WERI-Rb-1 (cell line): ENCODE data around the gene EIF4EBP3.
A peak's percentile ranks its signal among the peaks of the same experiment; 100 is the strongest.

ENCODE experiments used
- DNase-seq: peaks from one replicate; pipeline ENCODE4 v3.0.0-alpha.2; 2020
- H3K27ac ChIP-seq: fragments of 250-450 bp; sonication (Bioruptor Pico); 2 replicates; pipeline ENCODE4 v1.5.1; 2020; ENCODE audit warnings: mild to moderate bottlenecking, moderate library complexity
- H3K27me3 ChIP-seq: fragments of 250-450 bp; sonication (Bioruptor Pico); 2 replicates; pipeline ENCODE4 v1.5.1; 2021; ENCODE audit warnings: mild to moderate bottlenecking, low read depth, moderate library complexity; ENCODE audit not compliant: insufficient read depth, severe bottlenecking
- H3K36me3 ChIP-seq: fragments of 250-450 bp; sonication (Bioruptor Pico); 2 replicates; pipeline ENCODE4 v1.5.1; 2020; ENCODE audit warnings: mild to moderate bottlenecking, moderate library complexity
- H3K4me3 ChIP-seq: 2 replicates; pipeline ENCODE4 v1.5.1; 2011; ENCODE audit warnings: low read depth, mild to moderate bottlenecking, control low read depth, low read length
- H3K9me3 ChIP-seq: fragments of 250-450 bp; sonication (Bioruptor Pico); 2 replicates; pipeline ENCODE4 v1.5.1; 2021; ENCODE audit warnings: mild to moderate bottlenecking, moderate library complexity; ENCODE audit not compliant: severe bottlenecking
- TF ChIP-seq, protein P1 (sequence below): IDR thresholded peaks from 2 replicates; pipeline ENCODE4 v1.5.1; 2011; ENCODE audit warnings: low read depth, mild to moderate bottlenecking, control low read depth, inconsistent platforms, low read length

The EIF4EBP3 gene

DNA sequence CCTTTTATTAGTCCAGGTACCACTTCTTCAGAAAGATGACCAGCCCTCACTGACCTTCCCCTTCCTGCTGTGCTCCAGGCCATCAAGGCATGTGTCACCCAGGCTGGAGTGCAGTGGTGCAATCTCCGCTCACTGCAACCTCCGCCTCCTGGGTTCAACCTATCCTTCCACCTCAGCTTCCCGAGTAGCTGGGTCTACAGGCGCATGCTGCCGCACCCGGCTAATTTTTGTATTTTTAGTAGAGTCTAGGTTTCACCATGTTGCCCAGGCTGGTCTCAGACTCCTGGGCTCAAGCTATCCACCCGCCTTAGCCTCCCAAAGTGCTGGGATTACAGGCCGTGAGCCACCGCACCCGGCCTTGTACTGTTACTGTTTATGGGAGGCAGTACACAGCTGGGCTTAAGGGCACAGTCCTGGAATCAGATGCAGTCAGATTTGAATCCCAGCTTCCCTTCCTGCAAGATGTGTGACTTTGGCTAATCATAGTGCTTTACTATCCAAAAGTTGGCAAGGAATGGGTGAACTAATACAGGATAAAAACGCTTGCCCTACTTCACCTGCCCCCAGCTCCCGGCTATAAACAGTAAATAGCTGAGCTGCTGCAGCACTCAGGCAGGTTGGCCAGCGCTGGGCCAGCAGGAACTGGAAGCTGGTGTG, 483 bp upstream of the EIF4EBP3 start:
- Histone ChIP-seq H3K4me3 (peak overlapping the region; percentile 44), H3K27ac (peak overlapping the region; percentile 66)
- DNase-seq: no peak

DNA sequence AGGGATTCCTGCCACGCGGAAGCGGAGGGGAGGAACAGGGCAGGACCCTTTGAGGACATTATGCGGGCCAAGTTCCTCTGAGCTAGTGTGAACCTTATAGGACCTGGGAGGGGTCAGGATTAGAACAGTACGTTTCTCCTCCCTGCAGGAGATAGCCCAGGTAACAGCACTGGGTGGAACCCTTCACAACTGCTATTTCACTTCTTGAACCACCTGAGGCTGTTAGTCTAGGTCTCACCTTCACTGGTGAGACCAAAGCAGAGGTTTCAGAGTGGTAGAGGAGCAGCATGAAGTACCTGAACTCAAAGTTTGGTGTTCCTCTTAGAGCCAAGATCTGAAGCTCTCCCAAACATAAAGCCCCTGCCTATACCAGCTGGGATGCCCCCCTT, 832 bp downstream of the EIF4EBP3 start:
- Histone ChIP-seq H3K9me3 (no peaks in the 10 kb centered on the region), H3K27ac (peak overlapping the region; percentile 66), H3K36me3 (peaks cover 61% of the 10 kb centered on the region), H3K4me3 (peak overlapping the region; percentile 44), H3K27me3 (no peaks in the 10 kb centered on the region)
- TF ChIP-seq, protein P1, sequence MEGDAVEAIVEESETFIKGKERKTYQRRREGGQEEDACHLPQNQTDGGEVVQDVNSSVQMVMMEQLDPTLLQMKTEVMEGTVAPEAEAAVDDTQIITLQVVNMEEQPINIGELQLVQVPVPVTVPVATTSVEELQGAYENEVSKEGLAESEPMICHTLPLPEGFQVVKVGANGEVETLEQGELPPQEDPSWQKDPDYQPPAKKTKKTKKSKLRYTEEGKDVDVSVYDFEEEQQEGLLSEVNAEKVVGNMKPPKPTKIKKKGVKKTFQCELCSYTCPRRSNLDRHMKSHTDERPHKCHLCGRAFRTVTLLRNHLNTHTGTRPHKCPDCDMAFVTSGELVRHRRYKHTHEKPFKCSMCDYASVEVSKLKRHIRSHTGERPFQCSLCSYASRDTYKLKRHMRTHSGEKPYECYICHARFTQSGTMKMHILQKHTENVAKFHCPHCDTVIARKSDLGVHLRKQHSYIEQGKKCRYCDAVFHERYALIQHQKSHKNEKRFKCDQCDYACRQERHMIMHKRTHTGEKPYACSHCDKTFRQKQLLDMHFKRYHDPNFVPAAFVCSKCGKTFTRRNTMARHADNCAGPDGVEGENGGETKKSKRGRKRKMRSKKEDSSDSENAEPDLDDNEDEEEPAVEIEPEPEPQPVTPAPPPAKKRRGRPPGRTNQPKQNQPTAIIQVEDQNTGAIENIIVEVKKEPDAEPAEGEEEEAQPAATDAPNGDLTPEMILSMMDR: no peak
- no peak for DNase-seq

More for the DNA sequence above, 483 bp upstream of the EIF4EBP3 start:
- no peaks in the 10 kb centered on the region for H3K27me3 ChIP-seq
- H3K36me3 ChIP-seq: peaks cover 62% of the 10 kb centered on the region
- TF ChIP-seq, protein P1: no peak
- H3K9me3 ChIP-seq: no peaks in the 10 kb centered on the region

DNA sequence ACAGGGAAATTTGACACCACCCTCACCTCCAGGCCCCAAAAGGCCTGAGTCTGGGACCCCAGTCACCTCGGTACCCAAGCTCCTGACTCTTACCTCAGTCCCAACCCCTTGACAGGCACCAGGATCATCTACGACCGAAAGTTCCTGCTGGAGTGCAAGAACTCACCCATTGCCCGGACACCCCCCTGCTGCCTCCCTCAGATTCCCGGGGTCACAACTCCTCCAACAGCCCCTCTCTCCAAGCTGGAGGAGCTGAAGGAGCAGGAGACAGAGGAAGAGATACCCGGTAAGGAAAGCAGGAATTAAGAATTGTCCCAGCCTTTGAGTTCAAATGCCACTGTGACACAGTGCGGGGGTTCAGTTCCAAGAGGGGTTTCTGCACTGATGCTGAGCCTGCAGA, 1.3 kb downstream of the EIF4EBP3 start:
- H3K27ac ChIP-seq: no peak overlapping the region
- no peak overlapping the region for H3K4me3 ChIP-seq
- peaks cover 60% of the 10 kb centered on the region for H3K36me3 ChIP-seq
- DNase-seq: no peak
- TF ChIP-seq, protein P1: no peak
- H3K27me3 ChIP-seq: no peaks in the 10 kb centered on the region
- no peaks in the 10 kb centered on the region for H3K9me3 ChIP-seq

DNA sequence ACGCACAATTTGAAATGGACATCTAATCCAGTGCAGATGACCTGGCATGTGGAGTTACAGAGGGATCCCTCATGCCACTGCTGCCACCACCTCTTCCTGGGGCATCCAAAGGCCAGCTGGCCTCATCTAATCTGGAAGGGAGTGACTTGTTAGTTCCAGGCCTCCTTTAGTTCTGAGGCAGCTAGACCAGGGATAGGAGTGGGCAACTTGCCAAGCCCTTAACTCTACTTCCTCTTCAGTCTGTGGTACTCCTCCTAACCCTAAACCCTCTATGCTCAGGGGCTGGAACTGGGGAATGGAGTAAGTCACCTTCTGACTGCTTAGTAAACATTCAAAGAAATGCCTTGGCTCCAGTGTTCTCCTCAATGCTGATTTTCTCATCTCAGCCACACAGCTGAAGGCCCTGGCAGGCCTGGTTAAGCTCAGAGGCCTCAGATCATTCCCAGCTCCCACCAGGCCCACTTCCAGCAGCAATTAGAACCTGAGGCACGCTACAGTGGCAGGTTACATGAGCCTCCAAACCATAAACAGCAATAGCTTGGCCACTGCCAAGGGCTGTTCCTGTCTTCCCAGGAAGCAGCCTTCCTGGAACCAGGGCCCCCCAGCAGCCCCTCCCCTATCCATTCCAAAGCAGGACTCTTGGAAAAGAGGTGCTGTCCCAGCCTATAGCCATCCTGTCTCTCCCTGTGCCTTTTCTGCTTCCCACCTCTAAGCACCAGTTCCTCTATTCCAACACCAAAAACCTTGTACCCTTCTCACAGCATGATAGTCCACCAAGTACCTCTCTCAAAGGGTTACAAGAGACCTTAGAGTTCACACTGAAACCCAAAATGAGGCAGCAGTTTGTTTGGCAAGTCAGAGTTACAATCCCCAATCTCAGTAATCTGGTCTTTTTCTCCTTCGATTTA, 2.0 kb downstream of the EIF4EBP3 start:
- Histone ChIP-seq H3K36me3 (peaks cover 59% of the 10 kb centered on the region), H3K9me3 (no peaks in the 10 kb centered on the region), H3K27me3 (no peaks in the 10 kb centered on the region), H3K4me3 (no peak overlapping the region), H3K27ac (no peak overlapping the region)
- no peak for DNase-seq
- TF ChIP-seq, protein P1: no peak

DNA sequence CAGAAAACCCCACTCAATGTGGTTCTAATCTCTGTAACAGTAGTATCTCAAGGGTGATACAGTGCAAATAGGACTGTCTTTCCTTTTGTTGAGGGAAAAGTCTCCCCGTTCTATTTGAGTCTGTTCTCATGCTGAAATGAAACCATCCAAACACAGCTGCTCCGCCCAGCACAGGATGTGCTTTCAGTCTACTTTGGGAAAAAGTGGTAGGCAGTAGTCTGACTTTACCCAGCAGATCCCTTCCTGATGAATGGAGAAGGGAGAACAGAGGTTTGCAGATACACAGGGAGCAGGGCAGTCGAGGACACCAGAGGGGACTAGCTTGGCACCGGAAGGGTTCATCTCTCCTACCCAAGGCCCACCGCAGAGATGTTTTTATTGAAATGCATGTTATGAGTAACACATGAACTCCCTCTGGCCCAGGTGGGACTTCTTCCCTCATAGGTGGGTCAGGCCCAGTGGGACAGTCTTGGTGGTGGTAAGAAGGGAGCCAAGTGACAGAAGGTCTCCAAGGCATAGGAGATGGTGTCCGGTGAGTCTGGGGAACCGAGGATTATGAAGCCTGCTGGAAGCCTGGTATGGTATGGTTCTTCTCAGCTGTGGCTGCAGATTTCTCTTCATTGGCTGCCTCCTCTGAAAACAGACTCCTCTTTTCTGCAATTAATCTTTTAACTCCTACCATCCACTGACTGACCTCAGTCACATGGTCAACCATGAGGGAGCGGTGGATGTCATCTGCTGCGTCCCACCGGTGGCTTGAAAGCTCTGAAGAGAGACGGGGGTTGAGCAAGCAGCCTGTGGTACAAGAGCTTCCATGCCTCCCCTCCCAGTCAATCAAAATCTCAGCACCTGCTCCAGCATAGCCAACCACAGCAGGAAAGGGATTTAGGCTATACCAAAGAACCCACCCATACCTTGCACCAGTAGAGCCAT, 3.0 kb downstream of the EIF4EBP3 start:
- Histone ChIP-seq H3K4me3 (no peak overlapping the region), H3K9me3 (no peaks in the 10 kb centered on the region), H3K36me3 (peaks cover 58% of the 10 kb centered on the region), H3K27ac (no peak overlapping the region), H3K27me3 (no peaks in the 10 kb centered on the region)
- TF ChIP-seq, protein P1: no peak
- no peak for DNase-seq
